Muscle layer of duodenum (tissue), 2 donors: ENCODE data around the gene UBXN6.

Experiments used
- H3K27ac ChIP-seq: one replicate; pipeline ENCODE4 v1.7.0; 2013; ENCODE audit warnings: mild to moderate bottlenecking, low read length
- H3K27me3 ChIP-seq: one replicate; pipeline ENCODE4 v1.7.0; 2013; ENCODE audit warnings: low read depth, mild to moderate bottlenecking, control low read depth, low read length
- H3K36me3 ChIP-seq, 2 donors: one replicate each; pipeline ENCODE4 v1.7.0; 2013; ENCODE audit warnings: low read length in 2 of 2, control low read depth in 1 of 2, mild to moderate bottlenecking in 1 of 2; ENCODE audit not compliant: insufficient read depth in 2 of 2, control insufficient read depth in 1 of 2
- H3K4me1 ChIP-seq, 2 donors: one replicate each; pipeline ENCODE4 v1.7.0; 2013; ENCODE audit warnings: low read length in 2 of 2, mild to moderate bottlenecking in 2 of 2, control low read depth in 1 of 2, moderate library complexity in 1 of 2; ENCODE audit not compliant: insufficient read depth in 2 of 2, control insufficient read depth in 1 of 2
- H3K4me3 ChIP-seq, 2 donors: one replicate each; pipeline ENCODE4 v1.7.0; 2013; ENCODE audit warnings: low read length in 2 of 2, low read depth in 1 of 2, mild to moderate bottlenecking in 1 of 2
- H3K9me3 ChIP-seq, 2 donors: one replicate each; pipeline ENCODE4 v1.7.0; 2013; ENCODE audit warnings: low read length in 2 of 2, control low read depth in 1 of 2, mild to moderate bottlenecking in 1 of 2; ENCODE audit not compliant: control insufficient read depth in 1 of 2
- donor health status: healthy.

Gene UBXN6

GRCh38 chr19:4472174-4472974 lies 14.8 kb upstream of the UBXN6 start, which contains the start of gene HDGFL2:
Gene HDGFL2 (plus strand): TSS chr19:4472297. CDS start chr19:4472351, 54 bp downstream.
- peak within 1 kb of the TSS; percentile 81 to 96 for H3K4me3 ChIP-seq
- no peaks in the 10 kb centered on the region for H3K9me3 ChIP-seq
- no peaks in the 10 kb centered on the region for H3K27me3 ChIP-seq
- H3K4me1 ChIP-seq = peaks cover 0 to 24% of the 10 kb centered on the region in 2 donors
- H3K36me3 ChIP-seq = peaks cover 0 to 18% of the 10 kb centered on the region in 2 donors
- peak within 1 kb of the TSS; percentile 93 for H3K27ac ChIP-seq

- Histone ChIP-seq H3K27ac (peak overlapping the region; percentile 93), H3K4me3 (peak overlapping the region; percentile 81 to 96), H3K9me3 (no peaks in the 10 kb centered on the region), H3K36me3 (peaks cover 0 to 10% of the 10 kb centered on the region in 2 donors), H3K4me1 (peaks cover 0 to 24% of the 10 kb centered on the region in 2 donors), H3K27me3 (no peaks in the 10 kb centered on the region)
Measured at GRCh38 chr19:4471403-4472173, 14.0 kb upstream of the UBXN6 start.

GRCh38 chr19:4467835-4468234 lies 10.2 kb upstream of the UBXN6 start:
- Histone ChIP-seq H3K9me3 (no peaks in the 10 kb centered on the region), H3K27ac (no peak overlapping the region), H3K27me3 (no peaks in the 10 kb centered on the region), H3K4me3 (no peak overlapping the region), H3K36me3 (no peaks in the 10 kb centered on the region), H3K4me1 (peaks cover 0 to 3% of the 10 kb centered on the region in 2 donors)

- Histone ChIP-seq H3K4me3 (no peak overlapping the region), H3K4me1 (no peaks in the 10 kb centered on the region), H3K27me3 (no peaks in the 10 kb centered on the region), H3K27ac (no peak overlapping the region), H3K9me3 (no peaks in the 10 kb centered on the region), H3K36me3 (no peaks in the 10 kb centered on the region)
Measured at GRCh38 chr19:4464815-4465581, 7.4 kb upstream of the UBXN6 start.

- Histone ChIP-seq H3K27ac (peak overlapping the region; percentile 77), H3K36me3 (peaks cover 10 to 23% of the 10 kb centered on the region in 2 donors), H3K4me3 (peak overlapping the region; percentile 68 to 74), H3K27me3 (no peaks in the 10 kb centered on the region), H3K9me3 (no peaks in the 10 kb centered on the region), H3K4me1 (peaks cover 0 to 26% of the 10 kb centered on the region in 2 donors)
Measured at GRCh38 chr19:4456843-4457653, 546 bp downstream of the UBXN6 start.

GRCh38 chr19:4456476-4456842 lies 1.1 kb downstream of the UBXN6 start:
- no peaks in the 10 kb centered on the region for H3K27me3 ChIP-seq
- peak overlapping the region; percentile 68 to 74 for H3K4me3 ChIP-seq
- H3K9me3 ChIP-seq = no peaks in the 10 kb centered on the region
- H3K36me3 ChIP-seq = peaks cover 10 to 28% of the 10 kb centered on the region in 2 donors
- peaks cover 0 to 26% of the 10 kb centered on the region in 2 donors for H3K4me1 ChIP-seq
- peak overlapping the region; percentile 77 for H3K27ac ChIP-seq

- H3K4me1 ChIP-seq = peaks cover 0 to 26% of the 10 kb centered on the region in 2 donors
- H3K27me3 ChIP-seq = no peaks in the 10 kb centered on the region
- H3K4me3 ChIP-seq = peak overlapping the region; percentile 68 to 74
- H3K36me3 ChIP-seq = peaks cover 10 to 34% of the 10 kb centered on the region in 2 donors
- H3K9me3 ChIP-seq = no peaks in the 10 kb centered on the region
- H3K27ac ChIP-seq = peak overlapping the region; percentile 77
Measured at GRCh38 chr19:4455719-4456475, 1.7 kb downstream of the UBXN6 start.

GRCh38 chr19:4454747-4455718 lies 2.6 kb downstream of the UBXN6 start:
- H3K27me3 ChIP-seq = no peaks in the 10 kb centered on the region
- H3K36me3 ChIP-seq = peaks cover 10 to 41% of the 10 kb centered on the region in 2 donors
- no peak overlapping the region for H3K27ac ChIP-seq
- H3K4me3 ChIP-seq = peak overlapping the region in 1 of 2 donors; percentile 68
- peaks cover 0 to 26% of the 10 kb centered on the region in 2 donors for H3K4me1 ChIP-seq
- no peaks in the 10 kb centered on the region for H3K9me3 ChIP-seq
